Activated naive CD8-positive, alpha-beta T cell treated with anti-CD3 and anti-CD28 coated beads, Interleukin-2, amount 50 U/mL, for 24 hours (primary cell): ENCODE results near the gene RAB1A.

Experiments used
- ATAC-seq: fragments of 150-1000 bp; cut with Tn5 transposase; one replicate; pipeline ENCODE4 v1.10.0; 2021
- DNase-seq: peaks from one replicate; pipeline ENCODE4 v3.0.0; 2021
- H3K27ac Mint-ChIP-seq: one replicate; pipeline ENCODE4 v1.8.0; 2021; ENCODE audit warnings: mild to moderate bottlenecking, mixed read lengths
- H3K27me3 Mint-ChIP-seq: one replicate; pipeline ENCODE4 v1.8.0; 2021; ENCODE audit warnings: mixed read lengths
- H3K36me3 Mint-ChIP-seq: one replicate; pipeline ENCODE4 v1.8.0; 2021; ENCODE audit warnings: low read depth, mixed read lengths
- H3K4me1 Mint-ChIP-seq: one replicate; pipeline ENCODE4 v1.8.0; 2021; ENCODE audit warnings: mixed read lengths
- H3K4me3 Mint-ChIP-seq: one replicate; pipeline ENCODE4 v1.8.0; 2021; ENCODE audit warnings: mild to moderate bottlenecking, moderate library complexity, mixed read lengths
- H3K9me3 Mint-ChIP-seq: one replicate; pipeline ENCODE4 v1.8.0; 2021; ENCODE audit warnings: mixed read lengths

The RAB1A gene

GRCh38 chr2:65092791-65093190 lies 37.1 kb downstream of the RAB1A start:
- Mint-ChIP-seq H3K27ac (peak overlapping the region; percentile 67), H3K27me3 (no peaks in the 10 kb centered on the region), H3K9me3 (no peaks in the 10 kb centered on the region), H3K4me3 (no peak overlapping the region), H3K4me1 (peaks cover 8% of the 10 kb centered on the region), H3K36me3 (peaks cover 47% of the 10 kb centered on the region)
- DNase-seq (no peak), ATAC-seq (no peak)

DNA sequence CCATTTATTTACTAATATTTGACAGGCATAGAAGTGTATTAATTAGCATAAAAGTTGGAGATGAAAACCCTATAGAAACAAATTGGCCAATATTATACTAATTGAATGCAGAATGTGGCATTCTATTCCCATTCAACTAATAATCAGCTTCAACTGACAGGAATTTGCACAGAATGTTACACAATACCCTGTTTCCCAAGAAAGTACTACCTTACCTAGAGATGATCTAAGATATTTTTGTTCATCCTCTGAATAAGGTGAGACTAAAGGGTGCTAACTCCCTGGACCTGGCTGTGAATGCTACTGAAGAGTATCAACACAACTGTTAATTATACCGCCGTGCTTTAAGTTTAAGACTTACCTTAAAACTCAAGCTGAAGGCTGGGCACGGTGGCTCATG lies 44.8 kb downstream of the RAB1A start:
- H3K36me3 Mint-ChIP-seq = peaks cover 50% of the 10 kb centered on the region
- no peaks in the 10 kb centered on the region for H3K27me3 Mint-ChIP-seq
- no peaks in the 10 kb centered on the region for H3K9me3 Mint-ChIP-seq
- H3K4me1 Mint-ChIP-seq = peaks cover 5% of the 10 kb centered on the region
- no peak for ATAC-seq
- DNase-seq = no peak
- no peak overlapping the region for H3K27ac Mint-ChIP-seq
- H3K4me3 Mint-ChIP-seq = no peak overlapping the region

- no peak overlapping the region for H3K4me3 Mint-ChIP-seq
- no peak for ATAC-seq
- H3K36me3 Mint-ChIP-seq = peaks cover 36% of the 10 kb centered on the region
- no peak for DNase-seq
- no peaks in the 10 kb centered on the region for H3K27me3 Mint-ChIP-seq
- peaks cover 5% of the 10 kb centered on the region for H3K4me1 Mint-ChIP-seq
- no peaks in the 10 kb centered on the region for H3K9me3 Mint-ChIP-seq
- H3K27ac Mint-ChIP-seq = no peak overlapping the region
These were observed 48.6 kb downstream of the RAB1A start for GRCh38 chr2:65081232-65081685.

DNA sequence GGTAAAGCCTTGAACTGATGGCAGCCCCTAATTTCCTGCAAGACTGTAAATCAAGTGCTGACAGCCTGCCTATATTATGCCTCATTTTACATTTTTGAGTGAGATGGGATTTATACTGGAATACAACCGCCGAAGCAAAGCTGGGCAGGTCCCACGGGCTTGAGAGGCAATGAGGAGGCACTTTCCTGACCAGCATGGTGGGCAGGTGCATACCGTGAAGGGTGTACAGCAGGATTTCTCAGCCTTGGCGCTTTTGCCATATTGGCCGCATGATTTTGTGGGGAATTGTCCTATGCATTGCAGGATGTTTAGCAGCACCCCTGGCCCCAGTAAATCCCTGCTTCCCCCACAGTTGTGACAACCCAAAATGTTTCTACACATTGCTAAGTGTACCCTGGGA lies 50.9 kb downstream of the RAB1A start:
- no peak overlapping the region for H3K27ac Mint-ChIP-seq
- ATAC-seq (no peak), DNase-seq (no peak)
- H3K4me1 Mint-ChIP-seq = peaks cover 5% of the 10 kb centered on the region
- H3K27me3 Mint-ChIP-seq = no peaks in the 10 kb centered on the region
- no peaks in the 10 kb centered on the region for H3K9me3 Mint-ChIP-seq
- no peak overlapping the region for H3K4me3 Mint-ChIP-seq
- peaks cover 23% of the 10 kb centered on the region for H3K36me3 Mint-ChIP-seq

DNA sequence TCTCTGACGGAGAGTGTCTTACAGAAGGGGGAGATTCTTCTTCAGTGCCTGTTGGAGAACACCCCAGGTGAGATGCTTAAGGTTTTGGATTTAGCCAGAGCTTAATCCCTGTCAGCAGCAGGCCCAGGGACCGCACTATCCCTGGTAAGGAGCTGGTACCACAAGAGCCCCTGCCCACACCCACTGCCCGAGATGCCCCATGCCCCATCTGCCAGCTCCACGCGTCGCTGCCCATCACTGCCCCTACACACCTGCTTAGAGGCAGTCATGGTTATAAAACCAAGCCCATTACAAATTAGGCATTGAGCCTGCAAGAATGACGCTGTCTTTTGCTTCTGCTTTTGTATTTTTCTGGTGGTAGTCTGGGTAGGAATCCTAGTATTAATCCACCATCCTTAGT lies 52.0 kb downstream of the RAB1A start:
- peaks cover 4% of the 10 kb centered on the region for H3K4me1 Mint-ChIP-seq
- no peak for ATAC-seq
- H3K27me3 Mint-ChIP-seq = no peaks in the 10 kb centered on the region
- no peaks in the 10 kb centered on the region for H3K9me3 Mint-ChIP-seq
- no peak overlapping the region for H3K4me3 Mint-ChIP-seq
- peaks cover 16% of the 10 kb centered on the region for H3K36me3 Mint-ChIP-seq
- no peak for DNase-seq
- H3K27ac Mint-ChIP-seq = no peak overlapping the region

DNA sequence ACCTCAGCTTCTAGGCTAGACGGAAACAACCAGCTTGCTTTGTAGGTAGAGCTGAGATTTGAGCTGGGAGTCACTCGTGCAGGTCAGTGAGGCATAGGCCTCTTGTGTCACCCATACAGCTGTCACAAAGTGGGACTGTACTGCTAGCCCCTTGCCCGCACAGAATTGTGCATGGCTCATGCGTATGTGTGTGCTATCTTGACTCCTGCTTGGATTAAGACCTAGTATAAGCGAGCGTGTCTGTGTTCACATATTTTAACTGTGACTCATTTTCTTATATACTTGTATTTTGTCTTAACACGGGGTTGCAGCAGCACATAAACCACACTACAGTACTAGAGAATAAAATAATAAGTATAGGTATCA lies 53.6 kb downstream of the RAB1A start:
- DNase-seq (no peak), ATAC-seq (no peak)
- no peaks in the 10 kb centered on the region for H3K9me3 Mint-ChIP-seq
- H3K27me3 Mint-ChIP-seq = no peaks in the 10 kb centered on the region
- H3K4me3 Mint-ChIP-seq = no peak overlapping the region
- peaks cover 2% of the 10 kb centered on the region for H3K4me1 Mint-ChIP-seq
- H3K36me3 Mint-ChIP-seq = peaks cover 7% of the 10 kb centered on the region
- no peak overlapping the region for H3K27ac Mint-ChIP-seq

- no peaks in the 10 kb centered on the region for H3K9me3 Mint-ChIP-seq
- ATAC-seq (no peak), DNase-seq (no peak)
- H3K4me1 Mint-ChIP-seq = peaks cover 5% of the 10 kb centered on the region
- peaks cover 8% of the 10 kb centered on the region for H3K36me3 Mint-ChIP-seq
- peak overlapping the region; percentile 49 for H3K27ac Mint-ChIP-seq
- no peaks in the 10 kb centered on the region for H3K27me3 Mint-ChIP-seq
- H3K4me3 Mint-ChIP-seq = no peak overlapping the region
These were observed 54.1 kb downstream of the RAB1A start for GRCh38 chr2:65075605-65076344.

GRCh38 chr2:65075176-65075575 lies 54.7 kb downstream of the RAB1A start:
- H3K27ac Mint-ChIP-seq = no peak overlapping the region
- DNase-seq = no peak
- H3K27me3 Mint-ChIP-seq = no peaks in the 10 kb centered on the region
- no peaks in the 10 kb centered on the region for H3K9me3 Mint-ChIP-seq
- H3K36me3 Mint-ChIP-seq = peaks cover 10% of the 10 kb centered on the region
- H3K4me3 Mint-ChIP-seq = no peak overlapping the region
- peaks cover 11% of the 10 kb centered on the region for H3K4me1 Mint-ChIP-seq
- no peak for ATAC-seq

- H3K27me3 Mint-ChIP-seq = no peaks in the 10 kb centered on the region
- no peak for ATAC-seq
- no peak for DNase-seq
- H3K4me3 Mint-ChIP-seq = no peak overlapping the region
- H3K27ac Mint-ChIP-seq = peak overlapping the region; percentile 64
- H3K9me3 Mint-ChIP-seq = no peaks in the 10 kb centered on the region
- peaks cover 13% of the 10 kb centered on the region for H3K4me1 Mint-ChIP-seq
- peaks cover 10% of the 10 kb centered on the region for H3K36me3 Mint-ChIP-seq
These were observed 55.9 kb downstream of the RAB1A start for GRCh38 chr2:65073879-65074565.

- Mint-ChIP-seq H3K27ac (peak overlapping the region; percentile 52), H3K4me3 (no peak overlapping the region), H3K9me3 (no peaks in the 10 kb centered on the region), H3K4me1 (peaks cover 26% of the 10 kb centered on the region), H3K36me3 (peaks cover 6% of the 10 kb centered on the region), H3K27me3 (no peaks in the 10 kb centered on the region)
- ATAC-seq (peak; percentile 3), DNase-seq (no peak)
These were observed 57.5 kb downstream of the RAB1A start for GRCh38 chr2:65072181-65072970.

DNA sequence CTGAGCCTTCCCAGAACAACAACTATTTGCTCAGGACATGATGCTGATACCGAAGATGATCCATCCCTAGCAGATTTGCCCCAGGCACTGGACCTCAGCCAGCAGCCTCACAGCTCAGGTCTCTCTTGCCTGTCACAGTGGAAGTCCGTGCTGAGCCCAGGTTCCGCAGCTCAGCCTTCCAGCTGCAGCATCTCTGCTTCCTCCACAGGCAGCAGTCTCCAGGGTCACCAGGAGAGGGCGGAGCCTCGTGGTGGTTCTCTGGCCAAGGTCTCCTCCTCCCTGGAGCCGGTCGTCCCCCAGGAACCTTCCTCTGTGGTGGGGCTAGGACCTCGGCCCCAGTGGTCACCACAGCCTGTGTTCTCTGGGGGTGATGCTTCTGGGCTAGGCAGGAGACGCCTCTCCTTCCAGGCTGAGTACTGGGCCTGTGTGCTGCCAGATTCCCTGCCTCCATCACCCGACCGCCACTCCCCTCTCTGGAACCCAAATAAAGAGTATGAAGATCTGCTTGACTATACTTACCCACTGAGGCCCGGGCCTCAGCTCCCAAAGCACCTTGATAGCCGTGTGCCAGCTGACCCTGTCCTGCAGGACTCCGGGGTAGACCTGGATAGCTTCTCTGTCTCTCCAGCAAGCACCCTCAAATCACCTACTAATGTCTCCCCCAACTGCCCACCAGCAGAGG lies 58.3 kb downstream of the RAB1A start:
- no peaks in the 10 kb centered on the region for H3K27me3 Mint-ChIP-seq
- H3K9me3 Mint-ChIP-seq = no peaks in the 10 kb centered on the region
- H3K4me3 Mint-ChIP-seq = no peak overlapping the region
- ATAC-seq = no peak
- DNase-seq = no peak
- H3K4me1 Mint-ChIP-seq = peaks cover 26% of the 10 kb centered on the region
- H3K36me3 Mint-ChIP-seq = peaks cover 6% of the 10 kb centered on the region
- peak overlapping the region; percentile 22 for H3K27ac Mint-ChIP-seq

DNA sequence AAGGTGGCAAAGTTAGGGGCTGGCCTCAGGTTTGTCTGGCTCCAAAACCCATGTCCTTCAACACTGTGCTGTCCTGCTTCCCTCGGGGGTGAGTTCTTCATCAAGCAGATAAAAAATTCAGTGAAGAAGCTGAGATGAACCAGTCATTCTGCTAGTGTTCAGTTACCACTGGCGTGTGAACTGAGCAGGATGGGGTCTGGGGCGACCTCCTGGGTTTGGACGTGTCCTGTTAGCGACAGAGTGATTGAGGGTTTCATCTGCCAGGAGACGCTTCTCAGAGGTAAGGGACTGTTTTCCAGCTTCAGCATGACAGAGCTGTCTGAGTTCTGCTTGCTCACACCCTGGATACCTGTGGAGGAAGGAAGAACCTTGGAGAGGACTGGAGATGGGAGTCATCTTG lies 59.0 kb downstream of the RAB1A start:
- H3K27ac Mint-ChIP-seq = peak overlapping the region; percentile 82
- H3K4me3 Mint-ChIP-seq = no peak overlapping the region
- ATAC-seq = no peak
- no peaks in the 10 kb centered on the region for H3K27me3 Mint-ChIP-seq
- peaks cover 6% of the 10 kb centered on the region for H3K36me3 Mint-ChIP-seq
- H3K9me3 Mint-ChIP-seq = no peaks in the 10 kb centered on the region
- no peak for DNase-seq
- peaks cover 26% of the 10 kb centered on the region for H3K4me1 Mint-ChIP-seq

GRCh38 chr2:65070172-65070830 lies 59.6 kb downstream of the RAB1A start:
- Mint-ChIP-seq H3K4me3 (no peak overlapping the region), H3K36me3 (peaks cover 6% of the 10 kb centered on the region), H3K9me3 (no peaks in the 10 kb centered on the region), H3K27ac (peak overlapping the region; percentile 82), H3K27me3 (no peaks in the 10 kb centered on the region), H3K4me1 (peaks cover 30% of the 10 kb centered on the region)
- DNase-seq (no peak), ATAC-seq (peak; percentile 69)

GRCh38 chr2:65069439-65069824 lies 60.5 kb downstream of the RAB1A start:
- ATAC-seq (no peak), DNase-seq (no peak)
- H3K27me3 Mint-ChIP-seq = no peaks in the 10 kb centered on the region
- peaks cover 38% of the 10 kb centered on the region for H3K4me1 Mint-ChIP-seq
- H3K27ac Mint-ChIP-seq = peak overlapping the region; percentile 42
- no peaks in the 10 kb centered on the region for H3K9me3 Mint-ChIP-seq
- peaks cover 6% of the 10 kb centered on the region for H3K36me3 Mint-ChIP-seq
- no peak overlapping the region for H3K4me3 Mint-ChIP-seq
